ENCODE measurements around the gene CTIF.

DNA sequence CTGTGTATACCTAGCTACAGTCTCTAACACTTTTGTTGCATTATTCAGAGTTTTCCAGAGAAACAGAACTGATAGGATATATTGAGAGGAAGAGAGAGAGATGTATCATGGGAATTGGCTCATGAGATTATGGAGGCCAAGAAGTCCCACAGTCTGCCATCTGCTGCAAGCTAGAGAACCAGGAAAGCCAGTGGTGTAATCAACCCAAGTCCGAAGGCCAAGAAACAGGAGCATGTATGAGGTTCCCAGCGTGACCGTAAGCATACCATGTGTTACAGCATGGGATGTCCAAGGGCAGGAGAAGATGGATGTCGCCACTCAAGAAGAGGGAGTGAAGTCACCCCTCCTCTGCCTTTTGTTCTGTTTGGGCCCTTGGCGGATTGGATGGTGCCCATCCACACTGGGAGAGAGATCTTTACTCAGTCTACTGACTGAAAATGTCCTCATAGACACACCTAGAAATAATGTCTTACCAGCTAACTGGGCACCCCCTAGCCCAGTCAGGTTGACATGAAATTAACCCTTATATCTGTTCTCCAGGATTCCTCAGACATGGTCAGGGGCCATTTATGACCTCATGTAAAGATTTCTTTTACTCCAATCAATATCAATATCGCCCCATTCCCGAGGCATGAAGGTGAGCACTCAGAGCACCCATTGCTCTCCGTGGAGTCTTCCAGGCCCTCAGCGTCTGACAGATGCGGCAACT, 179.6 kb downstream of the CTIF start:
- TF ChIP-seq RAD21 (conservative IDR thresholded peaks at IDR 0.05) = no peak
- TF ChIP-seq, protein P1, sequence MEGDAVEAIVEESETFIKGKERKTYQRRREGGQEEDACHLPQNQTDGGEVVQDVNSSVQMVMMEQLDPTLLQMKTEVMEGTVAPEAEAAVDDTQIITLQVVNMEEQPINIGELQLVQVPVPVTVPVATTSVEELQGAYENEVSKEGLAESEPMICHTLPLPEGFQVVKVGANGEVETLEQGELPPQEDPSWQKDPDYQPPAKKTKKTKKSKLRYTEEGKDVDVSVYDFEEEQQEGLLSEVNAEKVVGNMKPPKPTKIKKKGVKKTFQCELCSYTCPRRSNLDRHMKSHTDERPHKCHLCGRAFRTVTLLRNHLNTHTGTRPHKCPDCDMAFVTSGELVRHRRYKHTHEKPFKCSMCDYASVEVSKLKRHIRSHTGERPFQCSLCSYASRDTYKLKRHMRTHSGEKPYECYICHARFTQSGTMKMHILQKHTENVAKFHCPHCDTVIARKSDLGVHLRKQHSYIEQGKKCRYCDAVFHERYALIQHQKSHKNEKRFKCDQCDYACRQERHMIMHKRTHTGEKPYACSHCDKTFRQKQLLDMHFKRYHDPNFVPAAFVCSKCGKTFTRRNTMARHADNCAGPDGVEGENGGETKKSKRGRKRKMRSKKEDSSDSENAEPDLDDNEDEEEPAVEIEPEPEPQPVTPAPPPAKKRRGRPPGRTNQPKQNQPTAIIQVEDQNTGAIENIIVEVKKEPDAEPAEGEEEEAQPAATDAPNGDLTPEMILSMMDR (IDR thresholded peaks at IDR 0.05; ENCODE audit: poor library complexity, severe bottlenecking) = no peak

All from neural cell (in vitro differentiated cells).